ENCODE data around the gene MFSD1.

The MFSD1 gene

DNA sequence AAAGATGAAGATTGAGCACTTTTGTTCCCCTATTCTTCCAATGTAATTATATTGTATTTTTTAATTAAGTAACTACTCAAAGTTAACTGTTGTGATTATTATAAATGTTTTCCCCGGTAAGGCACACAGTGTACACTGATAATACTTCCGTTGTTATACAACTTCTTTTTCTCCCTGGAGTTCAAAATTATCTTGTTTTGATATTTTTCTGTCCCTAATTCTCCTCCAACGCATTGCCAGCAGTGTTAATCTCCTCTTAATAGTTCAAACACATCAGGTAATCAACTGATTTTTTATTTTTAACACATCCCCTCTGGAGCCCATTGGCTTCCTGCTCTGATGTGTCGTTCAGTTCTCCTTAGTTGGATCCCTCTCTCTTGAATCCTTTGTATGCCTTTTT, 32.3 kb upstream of the MFSD1 start:
- Histone ChIP-seq H3K27ac (no peak overlapping the region), H3K4me3 (ENCODE audit: low read depth, low read length) (no peak overlapping the region)
- DNase-seq: no peak

DNA sequence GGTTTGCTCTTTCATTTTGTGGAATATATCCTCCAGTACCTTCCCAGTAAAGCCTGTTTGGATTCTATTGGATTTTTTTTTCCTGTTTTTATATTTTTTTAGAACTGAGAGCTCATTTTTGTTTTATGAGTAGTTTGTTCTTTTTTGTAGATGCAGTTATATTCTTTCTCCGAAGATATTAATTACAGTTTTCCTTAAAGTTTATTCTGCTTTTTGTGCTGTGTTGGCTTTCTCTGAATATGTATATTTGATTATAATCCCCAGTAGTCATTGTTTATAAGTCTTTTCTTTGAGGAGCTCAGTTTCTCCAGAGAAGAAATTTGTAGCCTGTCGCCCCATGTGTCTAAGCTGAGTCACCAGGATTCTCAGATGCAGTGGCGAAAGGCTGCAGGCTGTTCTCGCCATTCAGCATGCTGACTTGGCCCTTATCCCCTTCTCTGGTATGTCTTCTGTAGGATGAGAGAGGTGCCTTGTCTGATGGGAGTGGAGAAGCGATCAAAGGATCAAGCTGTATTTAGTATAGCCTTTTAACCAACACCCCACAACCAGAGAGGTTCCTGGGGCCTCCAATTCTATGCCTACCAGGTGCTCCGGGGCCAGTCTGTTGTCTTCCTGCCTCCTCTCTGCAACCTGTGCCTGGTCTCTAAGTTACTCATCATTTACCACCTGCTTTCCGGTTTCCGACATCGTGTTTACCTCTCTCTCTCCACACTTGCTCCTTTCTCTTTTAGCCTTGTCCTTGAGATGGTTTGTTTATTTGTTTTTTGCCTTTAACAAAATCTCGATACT, 31.7 kb upstream of the MFSD1 start:
- H3K9me3 ChIP-seq (ENCODE audit: severe bottlenecking): no peaks in the 10 kb centered on the region
- no peak overlapping the region for H3K4me3 ChIP-seq (ENCODE audit: low read depth, low read length)
- DNase-seq: no peak
- no peaks in the 10 kb centered on the region for H3K36me3 ChIP-seq
- no peaks in the 10 kb centered on the region for H3K27me3 ChIP-seq (ENCODE audit: insufficient read depth, low read depth, severe bottlenecking)
- TF ChIP-seq, protein P1, sequence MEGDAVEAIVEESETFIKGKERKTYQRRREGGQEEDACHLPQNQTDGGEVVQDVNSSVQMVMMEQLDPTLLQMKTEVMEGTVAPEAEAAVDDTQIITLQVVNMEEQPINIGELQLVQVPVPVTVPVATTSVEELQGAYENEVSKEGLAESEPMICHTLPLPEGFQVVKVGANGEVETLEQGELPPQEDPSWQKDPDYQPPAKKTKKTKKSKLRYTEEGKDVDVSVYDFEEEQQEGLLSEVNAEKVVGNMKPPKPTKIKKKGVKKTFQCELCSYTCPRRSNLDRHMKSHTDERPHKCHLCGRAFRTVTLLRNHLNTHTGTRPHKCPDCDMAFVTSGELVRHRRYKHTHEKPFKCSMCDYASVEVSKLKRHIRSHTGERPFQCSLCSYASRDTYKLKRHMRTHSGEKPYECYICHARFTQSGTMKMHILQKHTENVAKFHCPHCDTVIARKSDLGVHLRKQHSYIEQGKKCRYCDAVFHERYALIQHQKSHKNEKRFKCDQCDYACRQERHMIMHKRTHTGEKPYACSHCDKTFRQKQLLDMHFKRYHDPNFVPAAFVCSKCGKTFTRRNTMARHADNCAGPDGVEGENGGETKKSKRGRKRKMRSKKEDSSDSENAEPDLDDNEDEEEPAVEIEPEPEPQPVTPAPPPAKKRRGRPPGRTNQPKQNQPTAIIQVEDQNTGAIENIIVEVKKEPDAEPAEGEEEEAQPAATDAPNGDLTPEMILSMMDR (IDR thresholded peaks at IDR 0.05; ENCODE audit: low read depth, low read length): no peak
- no peak overlapping the region for H3K27ac ChIP-seq

More for the DNA sequence above, 32.3 kb upstream of the MFSD1 start:
- Histone ChIP-seq H3K27me3 (ENCODE audit: insufficient read depth, low read depth, severe bottlenecking) (no peaks in the 10 kb centered on the region), H3K36me3 (no peaks in the 10 kb centered on the region), H3K9me3 (ENCODE audit: severe bottlenecking) (no peaks in the 10 kb centered on the region)
- TF ChIP-seq, protein P1 (IDR thresholded peaks at IDR 0.05; ENCODE audit: low read depth, low read length): no peak

DNA sequence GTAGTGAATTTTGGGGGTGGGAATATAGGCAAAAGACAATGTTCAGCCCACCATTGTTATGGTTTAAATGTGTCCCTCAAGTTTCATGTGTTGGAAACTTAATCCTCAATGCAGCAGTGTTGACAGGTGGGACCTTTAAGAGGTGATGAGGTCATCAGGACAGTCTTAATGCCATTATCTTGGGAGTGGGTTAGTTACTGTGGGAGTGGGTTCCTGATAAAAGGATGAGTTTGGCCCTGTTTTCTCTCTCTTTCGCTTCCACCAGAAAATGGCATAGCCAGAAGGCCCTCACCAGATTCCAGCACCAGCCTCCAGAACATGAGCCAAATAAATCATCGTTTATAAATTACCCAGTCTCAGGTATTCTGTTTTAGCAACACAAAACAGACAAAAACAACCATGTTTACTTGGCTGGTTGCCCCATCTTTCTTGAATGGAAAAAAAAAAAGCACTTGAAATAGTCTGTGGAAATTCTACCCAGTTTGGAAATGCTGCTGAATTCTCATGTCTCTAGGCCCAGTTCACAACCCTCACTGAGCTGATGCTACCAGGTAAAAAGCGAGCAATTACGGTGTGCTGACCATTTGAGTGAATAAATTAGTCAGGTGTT, 31.0 kb upstream of the MFSD1 start:
- Histone ChIP-seq H3K27me3 (ENCODE audit: insufficient read depth, low read depth, severe bottlenecking) (no peaks in the 10 kb centered on the region), H3K36me3 (no peaks in the 10 kb centered on the region), H3K4me3 (ENCODE audit: low read depth, low read length) (no peak overlapping the region), H3K27ac (no peak overlapping the region), H3K9me3 (ENCODE audit: severe bottlenecking) (no peaks in the 10 kb centered on the region)
- DNase-seq: no peak
- TF ChIP-seq, protein P1 (IDR thresholded peaks at IDR 0.05; ENCODE audit: low read depth, low read length): no peak

DNA sequence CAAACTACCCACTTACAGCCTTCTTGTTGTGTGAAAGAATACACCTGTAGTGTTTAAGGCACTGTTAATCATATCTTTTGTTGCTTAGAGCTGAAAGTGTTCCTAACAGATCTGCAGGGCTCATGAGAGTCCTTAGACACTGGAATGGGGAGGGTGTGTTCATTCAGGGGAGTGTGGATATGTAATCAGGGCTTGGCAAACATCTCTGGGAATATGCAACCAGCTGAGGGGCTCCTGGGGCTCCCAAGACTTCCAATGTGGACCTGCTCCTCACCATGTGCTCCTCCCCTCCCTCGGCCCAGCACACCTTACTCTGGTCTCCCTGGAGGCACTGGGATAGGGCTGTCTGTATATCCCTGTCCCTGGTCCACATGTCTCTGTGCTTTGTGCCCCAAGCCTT, 30.3 kb upstream of the MFSD1 start:
- Histone ChIP-seq H3K36me3 (no peaks in the 10 kb centered on the region), H3K4me3 (ENCODE audit: low read depth, low read length) (no peak overlapping the region), H3K27me3 (ENCODE audit: insufficient read depth, low read depth, severe bottlenecking) (no peaks in the 10 kb centered on the region), H3K9me3 (ENCODE audit: severe bottlenecking) (no peaks in the 10 kb centered on the region), H3K27ac (no peak overlapping the region)
- no peak for DNase-seq
- TF ChIP-seq, protein P1 (IDR thresholded peaks at IDR 0.05; ENCODE audit: low read depth, low read length): no peak

DNA sequence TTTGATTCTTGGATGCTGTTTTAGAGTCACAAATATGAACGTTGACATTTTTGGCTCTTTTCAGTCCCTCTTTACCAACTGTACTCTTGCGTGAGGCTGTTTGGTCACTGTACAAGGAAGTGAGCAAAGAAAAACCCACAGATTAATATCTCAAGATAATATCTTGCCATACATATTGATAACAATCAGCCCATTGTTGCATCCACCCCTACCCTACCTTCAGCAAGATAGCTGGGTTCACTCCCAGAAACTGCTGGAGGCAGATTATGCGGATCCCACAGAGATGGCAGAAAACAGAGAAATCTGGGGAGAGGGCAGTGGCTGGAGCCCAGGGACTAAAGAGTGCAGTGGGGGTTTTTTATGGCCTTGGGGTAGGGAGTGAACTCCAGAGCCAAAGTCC, 29.9 kb upstream of the MFSD1 start:
- TF ChIP-seq, protein P1 (IDR thresholded peaks at IDR 0.05; ENCODE audit: low read depth, low read length): no peak
- DNase-seq: no peak
- H3K9me3 ChIP-seq (ENCODE audit: severe bottlenecking): no peaks in the 10 kb centered on the region
- no peak overlapping the region for H3K27ac ChIP-seq
- H3K36me3 ChIP-seq: no peaks in the 10 kb centered on the region
- H3K4me3 ChIP-seq (ENCODE audit: low read depth, low read length): no peak overlapping the region
- H3K27me3 ChIP-seq (ENCODE audit: insufficient read depth, low read depth, severe bottlenecking): no peaks in the 10 kb centered on the region

Measured in WERI-Rb-1 (cell line).